ENCODE measurements around the gene UIMC1.

Gene UIMC1

GRCh38 chr5:176869501-176870109, 137.0 kb downstream of the UIMC1 start:
- no peak for DNase-seq (ENCODE audit: low read depth)

DNA sequence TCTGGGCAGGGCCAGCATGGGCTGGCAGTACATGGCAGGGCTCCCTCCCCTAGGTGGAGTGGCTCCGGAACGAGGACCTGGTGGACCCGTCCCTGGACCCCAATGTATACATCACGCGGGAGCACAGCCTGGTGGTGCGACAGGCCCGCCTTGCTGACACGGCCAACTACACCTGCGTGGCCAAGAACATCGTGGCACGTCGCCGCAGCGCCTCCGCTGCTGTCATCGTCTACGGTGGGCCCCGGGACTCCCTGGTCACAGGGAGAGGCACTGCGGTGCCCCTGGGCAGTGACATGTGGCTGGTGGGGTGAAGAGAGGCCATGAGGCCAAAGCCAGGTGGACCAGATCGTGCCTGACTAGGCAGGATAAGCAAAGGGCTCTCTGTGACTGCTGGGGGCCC, 137.8 kb downstream of the UIMC1 start:
- no peak for DNase-seq (ENCODE audit: low read depth)

DNA sequence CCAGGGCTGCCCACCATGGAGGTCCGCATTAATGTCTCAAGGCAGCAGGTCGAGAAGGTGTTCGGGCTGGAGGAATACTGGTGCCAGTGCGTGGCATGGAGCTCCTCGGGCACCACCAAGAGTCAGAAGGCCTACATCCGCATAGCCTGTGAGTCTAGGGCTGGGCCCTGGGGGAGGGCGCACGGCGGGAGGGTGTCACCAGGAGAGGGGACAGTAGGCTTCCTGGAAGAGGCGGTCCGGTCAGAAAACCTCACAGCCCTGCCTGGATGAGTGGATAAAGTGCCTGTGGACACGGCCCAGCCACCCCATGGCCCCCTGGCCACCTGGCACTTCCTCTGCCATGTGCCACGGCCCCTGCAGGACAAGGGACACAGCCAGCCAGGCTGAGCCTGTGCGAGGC, 138.5 kb downstream of the UIMC1 start:
- no peak for DNase-seq (ENCODE audit: low read depth)

- no peak for DNase-seq (ENCODE audit: low read depth)
Measured at GRCh38 chr5:176866707-176867310, 139.8 kb downstream of the UIMC1 start.

- no peak for DNase-seq (ENCODE audit: low read depth)
Measured at GRCh38 chr5:176865964-176866363, 140.6 kb downstream of the UIMC1 start.

GRCh38 chr5:176864755-176865154, 141.8 kb downstream of the UIMC1 start:
- DNase-seq (ENCODE audit: low read depth), result no peak

DNA sequence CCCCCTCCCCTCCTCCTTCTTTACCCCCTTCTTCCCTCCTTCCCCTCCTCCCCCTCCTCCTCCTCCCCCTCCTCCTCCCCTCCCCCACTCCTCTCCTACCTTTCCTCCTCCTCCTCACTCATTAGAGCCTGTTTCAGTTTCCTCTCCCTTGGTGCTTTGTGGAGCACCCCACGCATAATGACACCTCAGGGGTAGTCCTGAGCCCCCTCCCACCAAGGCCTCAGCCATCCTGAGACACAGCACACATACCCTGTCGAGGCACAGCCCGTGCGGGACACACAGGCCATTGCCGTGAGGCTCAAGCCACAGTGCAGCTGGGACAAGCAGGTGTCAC, 142.8 kb downstream of the UIMC1 start:
- no peak for DNase-seq (ENCODE audit: low read depth)

DNA sequence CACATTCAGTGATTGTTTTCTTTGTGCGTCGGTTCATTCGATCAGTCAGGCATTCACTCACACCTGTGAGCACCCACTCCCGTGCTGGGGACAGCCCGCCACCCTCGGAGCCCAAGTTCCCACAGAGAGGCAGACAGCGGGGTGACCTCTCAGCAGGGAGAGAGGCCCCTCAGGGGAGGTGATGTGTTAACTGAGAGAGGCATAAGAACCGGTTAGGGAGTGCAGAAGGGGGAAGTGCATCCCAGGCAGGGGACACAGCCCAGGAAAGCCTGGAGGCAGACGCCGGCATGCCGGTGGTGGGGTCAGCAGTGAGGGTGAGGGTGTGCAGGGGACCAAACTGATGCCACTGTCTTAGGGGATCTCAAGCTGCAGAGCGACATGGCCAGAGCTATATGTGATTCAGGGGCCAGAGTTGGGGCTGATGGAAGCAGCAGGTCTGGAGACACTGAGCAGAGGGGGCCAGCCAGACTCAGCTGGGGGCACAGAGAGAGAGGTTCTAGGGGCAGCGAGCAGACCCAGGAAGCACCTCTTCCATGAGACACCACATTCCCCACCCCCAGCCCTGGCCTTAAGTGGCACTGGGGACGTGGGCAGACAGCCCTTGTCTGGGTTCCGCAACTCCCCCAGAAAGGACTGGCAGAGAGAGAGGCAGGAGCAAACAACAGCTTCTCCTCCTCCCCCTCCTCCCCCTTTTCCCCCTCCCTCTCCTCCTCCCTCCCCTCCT, 143.4 kb downstream of the UIMC1 start:
- no peak for DNase-seq (ENCODE audit: low read depth)

DNA sequence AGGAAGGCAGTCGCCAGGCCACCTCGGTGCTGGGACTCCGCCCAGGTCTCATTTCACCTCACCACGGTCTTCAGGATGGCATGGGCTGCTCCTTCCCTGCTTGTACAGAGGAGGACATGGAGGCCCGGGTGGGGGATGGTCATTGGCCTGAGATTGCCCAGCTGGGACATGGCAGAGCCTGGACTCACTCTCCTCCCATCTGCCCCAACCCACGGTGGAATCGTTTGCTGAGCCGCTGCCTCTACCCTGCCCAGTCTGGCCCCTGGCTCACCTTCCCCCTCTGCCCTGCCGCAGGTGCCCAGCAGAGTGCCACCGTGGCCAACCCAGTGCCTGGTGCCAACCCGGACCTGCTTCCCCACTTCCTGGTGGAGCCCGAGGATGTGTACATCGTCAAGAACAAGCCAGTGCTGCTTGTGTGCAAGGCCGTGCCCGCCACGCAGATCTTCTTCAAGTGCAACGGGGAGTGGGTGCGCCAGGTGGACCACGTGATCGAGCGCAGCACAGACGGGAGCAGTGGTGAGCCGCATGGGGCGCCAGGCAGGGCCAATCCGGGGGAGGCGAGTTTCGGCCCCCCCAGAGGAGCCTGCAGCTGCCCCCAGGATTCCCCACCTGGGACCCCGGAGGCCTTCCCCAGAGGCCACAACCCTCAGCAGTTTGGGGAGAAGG, 144.1 kb downstream of the UIMC1 start:
- no peak for DNase-seq (ENCODE audit: low read depth)

- DNase-seq (ENCODE audit: low read depth), result no peak
Measured at GRCh38 chr5:176861276-176861675, 145.3 kb downstream of the UIMC1 start.

DNA sequence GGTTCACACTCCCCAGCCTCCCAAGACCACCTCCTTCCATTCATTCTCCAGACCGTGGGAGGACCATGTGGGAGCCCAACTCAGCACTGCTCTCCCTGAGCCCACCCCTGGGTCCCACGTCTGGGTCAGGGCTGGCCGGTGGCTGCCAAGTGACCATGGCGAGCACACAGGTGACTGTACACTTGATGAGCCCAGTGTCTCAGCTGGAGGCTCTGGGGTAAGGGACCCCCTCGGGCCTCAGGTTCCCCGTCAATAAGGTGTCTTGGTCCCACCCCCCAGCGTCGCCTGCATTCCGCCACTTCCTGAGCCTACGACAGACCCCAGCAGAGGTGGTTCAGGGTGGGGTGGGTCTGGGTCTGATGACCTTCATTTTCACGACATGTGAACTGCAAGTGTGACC, 146.2 kb downstream of the UIMC1 start:
- no peak for DNase-seq (ENCODE audit: low read depth)

DNA sequence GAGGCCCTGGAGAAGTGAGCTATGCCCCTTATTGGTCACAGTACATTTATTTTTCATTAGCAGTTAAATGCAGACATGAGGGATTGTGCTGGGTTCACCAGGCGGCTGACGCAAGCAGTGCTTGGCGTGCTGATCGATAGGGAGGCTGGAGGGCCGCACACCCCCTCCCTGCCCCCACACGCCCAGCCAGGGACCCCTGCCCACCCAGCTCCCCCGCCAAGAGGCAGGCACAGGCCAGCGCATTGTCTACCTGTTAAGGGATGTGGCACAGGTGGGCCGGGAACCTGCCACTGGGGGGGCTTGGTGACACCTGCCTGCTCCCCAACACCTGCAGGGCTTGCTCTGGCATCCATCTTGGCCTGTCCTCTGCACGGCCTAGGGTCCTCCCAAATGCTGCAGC, 146.7 kb downstream of the UIMC1 start:
- DNase-seq (ENCODE audit: low read depth), result no peak

DNA sequence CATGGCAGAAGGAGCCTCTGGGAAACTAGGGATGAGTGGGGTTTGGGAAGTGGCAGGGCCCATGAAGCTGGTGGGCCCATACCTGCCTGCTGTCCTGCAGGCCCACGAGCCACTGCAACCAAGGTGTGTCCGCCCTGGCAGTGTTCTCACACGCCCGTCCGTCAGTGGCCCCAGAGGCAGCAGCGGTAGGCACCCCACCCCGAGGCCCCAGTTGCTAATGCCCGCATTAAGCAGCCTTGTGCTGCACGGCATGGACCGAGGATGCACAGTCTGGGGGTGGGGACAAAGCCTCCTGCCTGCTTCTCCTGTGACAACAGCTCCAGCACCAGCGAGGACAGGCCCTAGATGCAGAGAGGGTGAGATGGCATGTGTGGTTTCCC, 148.7 kb downstream of the UIMC1 start:
- DNase-seq (ENCODE audit: low read depth), result no peak

DNA sequence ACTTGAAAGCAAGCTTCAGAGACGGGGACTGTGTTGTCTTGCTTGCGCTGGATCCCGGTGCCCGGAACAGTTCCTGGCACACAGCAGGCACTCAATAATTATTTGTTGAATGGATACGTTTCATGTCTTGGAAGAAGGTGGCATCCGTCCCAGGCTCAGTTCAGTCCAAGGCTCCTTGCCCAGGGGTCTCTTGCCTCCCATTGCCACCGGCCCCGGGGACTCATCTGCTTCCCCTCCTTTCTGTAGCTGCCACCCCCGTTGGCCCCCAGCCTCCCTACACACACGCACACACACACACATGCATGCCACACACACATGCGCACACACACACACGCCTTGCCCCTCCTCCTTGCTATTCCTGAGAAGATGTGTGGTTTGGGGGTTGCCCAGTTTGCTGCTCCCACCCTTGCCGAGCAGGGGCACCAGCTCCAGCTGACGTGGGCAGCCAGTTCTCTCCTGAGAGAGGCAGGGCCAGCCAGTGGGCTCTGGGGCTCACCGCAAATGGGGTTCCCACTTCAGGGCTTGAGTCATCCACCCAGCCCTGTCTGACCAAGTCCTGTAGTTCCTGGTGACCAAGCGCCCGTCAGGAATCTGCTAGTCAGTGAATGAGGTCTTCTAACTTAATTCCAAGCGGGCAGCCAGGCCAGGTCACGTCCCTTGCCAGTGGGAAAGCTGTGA, 149.2 kb downstream of the UIMC1 start:
- no peak for DNase-seq (ENCODE audit: low read depth)

GRCh38 chr5:176856746-176857145, 149.8 kb downstream of the UIMC1 start:
- DNase-seq (ENCODE audit: low read depth), result no peak

DNA sequence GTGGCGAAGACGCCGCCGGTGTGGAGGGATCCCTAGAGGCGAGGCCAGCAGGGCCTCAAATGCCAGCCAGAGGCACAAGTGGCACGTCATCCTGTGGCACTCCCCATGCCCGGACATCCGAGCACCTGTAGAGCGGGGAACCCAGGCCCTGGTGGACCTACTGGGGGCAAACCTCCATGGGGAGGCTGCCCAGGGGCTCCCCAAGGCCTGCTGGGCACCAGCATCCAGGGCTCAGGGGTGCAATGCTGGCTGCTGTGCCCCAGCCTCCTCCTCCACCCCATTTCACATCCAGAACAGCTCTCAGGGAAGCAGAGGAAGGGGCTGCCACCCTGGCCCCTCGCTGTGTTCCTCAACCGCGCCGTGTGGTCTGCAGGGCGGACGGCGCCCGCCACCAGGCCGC, 151.0 kb downstream of the UIMC1 start:
- no peak for DNase-seq (ENCODE audit: low read depth)
